ENCODE data around the gene MRPL51. TPM values are rescaled to one million over a fixed set of nuclear protein-coding genes. Genes with fewer than 3 reads are reported as not detected.

The MRPL51 gene
- total RNA-seq (2014; rRNA removed; shearing (Covaris generic)) (29.8 and 68.3 TPM in 2 replicates), polyA plus RNA-seq (2016; fragmentation: Nextera tagmentation; extraction: Ambion mirVana) (286 and 301 TPM in 2 replicates)

- H4K20me1 ChIP-seq (ENCODE audit: insufficient read depth), result no peaks in the 10 kb centered on the region
- no peaks in the 10 kb centered on the region for H3K9me3 ChIP-seq (ENCODE audit: low read depth)
- H3K27me3 ChIP-seq (replicated peaks; ENCODE audit: insufficient read depth), result no peaks in the 10 kb centered on the region
- H3K4me3 ChIP-seq, result peak within 1 kb of the TSS; percentile 98
- H2AFZ ChIP-seq, result peak within 1 kb of the TSS; percentile 96
- H3K79me2 ChIP-seq (ENCODE audit: insufficient read depth), result peaks cover 54% of the 10 kb centered on the region
- 1% methylated on average over 37 to 39 of the region's 39 CpGs for WGBS, 2 experiments (ENCODE audit: low coverage in 1 of 2, low lambda C conversion rate in 2 of 2, missing lambda C conversion rate in 2 of 2)
- H3K9ac ChIP-seq, result peak within 1 kb of the TSS; percentile 97
- in situ Hi-C loops (cut with MboI), result no loop called here
- H3K9me2 ChIP-seq (ENCODE audit: insufficient read depth), result no peaks in the 10 kb centered on the region
- H3K4me2 ChIP-seq (ENCODE audit: unreplicated experiment), result peak within 1 kb of the TSS; percentile 99
- peaks cover 19% of the 10 kb centered on the region for H3F3A ChIP-seq (ENCODE audit: insufficient read depth)
- TF ChIP-seq EZH2 (IDR thresholded peaks at IDR 0.05; ENCODE audit: insufficient read depth, poor library complexity, severe bottlenecking) (no peak), EZH2phosphoT487 (IDR thresholded peaks at IDR 0.05; ENCODE audit: insufficient read depth, low read depth) (no peak)
- peaks cover 21% of the 10 kb centered on the region for H3K4me1 ChIP-seq (ENCODE audit: insufficient read depth)
- H3K27ac ChIP-seq, result peak within 1 kb of the TSS; percentile 98
- H3K36me3 ChIP-seq (ENCODE audit: low read depth), result 0 out of 2 replicates have a peak, but pooled peaks cover 13% of the 10 kb centered on the region
- peak; percentile 98 for DNase-seq
These were observed at the start of gene MRPL51 for GRCh38 chr12:6492838-6493496. Gene MRPL51, minus strand, starts transcription at chr12:6493262. Its CDS starts 126 bp downstream, at chr12:6493136.

GRCh38 chr12:6542209-6543009 lies 49.3 kb upstream of the MRPL51 start:
- Histone ChIP-seq H3K36me3 (ENCODE audit: low read depth) (peaks cover 14% of the 10 kb centered on the region), H3K27ac (peak overlapping the region; percentile 96), H3F3A (ENCODE audit: insufficient read depth) (peaks cover 53% of the 10 kb centered on the region), H3K9me3 (ENCODE audit: low read depth) (no peaks in the 10 kb centered on the region), H2AFZ (no peak overlapping the region), H3K4me1 (ENCODE audit: insufficient read depth) (peaks cover 32% of the 10 kb centered on the region), H3K9ac (no peak overlapping the region), H3K4me3 (no peak overlapping the region), H3K27me3 (replicated peaks; ENCODE audit: insufficient read depth) (no peaks in the 10 kb centered on the region), H3K4me2 (ENCODE audit: unreplicated experiment) (no peak overlapping the region), H3K79me2 (ENCODE audit: insufficient read depth) (peaks cover 74% of the 10 kb centered on the region), H3K9me2 (ENCODE audit: insufficient read depth) (no peaks in the 10 kb centered on the region), H4K20me1 (ENCODE audit: insufficient read depth) (no peaks in the 10 kb centered on the region; the same call in 1 of the 2 replicates)
- TF ChIP-seq EZH2phosphoT487 (IDR thresholded peaks at IDR 0.05; ENCODE audit: insufficient read depth, low read depth) (no peak), EZH2 (IDR thresholded peaks at IDR 0.05; ENCODE audit: insufficient read depth, poor library complexity, severe bottlenecking) (no peak)
- in situ Hi-C loops (cut with MboI), result no loop called here
- 82 to 84% methylated on average over 13 of the region's 13 CpGs for WGBS, 2 experiments (ENCODE audit: low coverage in 1 of 2, low lambda C conversion rate in 2 of 2, missing lambda C conversion rate in 2 of 2)
- no peak for DNase-seq

GRCh38 chr12:6541371-6542165 lies 48.5 kb upstream of the MRPL51 start:
- no peak for DNase-seq
- Histone ChIP-seq H3K9ac (peak overlapping the region; percentile 68), H4K20me1 (ENCODE audit: insufficient read depth) (peaks cover 2% of the 10 kb centered on the region), H3K36me3 (ENCODE audit: low read depth) (peaks cover 23% of the 10 kb centered on the region), H3K4me2 (ENCODE audit: unreplicated experiment) (peak overlapping the region; percentile 32), H3K4me3 (no peak overlapping the region), H3K9me3 (ENCODE audit: low read depth) (no peaks in the 10 kb centered on the region), H3K27me3 (replicated peaks; ENCODE audit: insufficient read depth) (no peaks in the 10 kb centered on the region), H3F3A (ENCODE audit: insufficient read depth) (peaks cover 60% of the 10 kb centered on the region), H3K27ac (peak overlapping the region; percentile 96), H3K4me1 (ENCODE audit: insufficient read depth) (peaks cover 33% of the 10 kb centered on the region), H2AFZ (no peak overlapping the region), H3K79me2 (ENCODE audit: insufficient read depth) (peaks cover 74% of the 10 kb centered on the region), H3K9me2 (ENCODE audit: insufficient read depth) (no peaks in the 10 kb centered on the region)
- TF ChIP-seq EZH2 (IDR thresholded peaks at IDR 0.05; ENCODE audit: insufficient read depth, poor library complexity, severe bottlenecking) (no peak), EZH2phosphoT487 (IDR thresholded peaks at IDR 0.05; ENCODE audit: insufficient read depth, low read depth) (no peak)
- in situ Hi-C loops (cut with MboI), result no loop called here
- 93 to 95% methylated on average over 25 to 26 of the region's 26 CpGs for WGBS, 2 experiments (ENCODE audit: low coverage in 1 of 2, low lambda C conversion rate in 2 of 2, missing lambda C conversion rate in 2 of 2)
